ENCODE measurements around the gene ZNF746. TPM values are rescaled to one million over a fixed set of nuclear protein-coding genes. Genes with fewer than 3 reads are reported as not detected.

The ZNF746 gene
- total RNA-seq, 1 donor from 2014 or later = 20.6 TPM

DNA sequence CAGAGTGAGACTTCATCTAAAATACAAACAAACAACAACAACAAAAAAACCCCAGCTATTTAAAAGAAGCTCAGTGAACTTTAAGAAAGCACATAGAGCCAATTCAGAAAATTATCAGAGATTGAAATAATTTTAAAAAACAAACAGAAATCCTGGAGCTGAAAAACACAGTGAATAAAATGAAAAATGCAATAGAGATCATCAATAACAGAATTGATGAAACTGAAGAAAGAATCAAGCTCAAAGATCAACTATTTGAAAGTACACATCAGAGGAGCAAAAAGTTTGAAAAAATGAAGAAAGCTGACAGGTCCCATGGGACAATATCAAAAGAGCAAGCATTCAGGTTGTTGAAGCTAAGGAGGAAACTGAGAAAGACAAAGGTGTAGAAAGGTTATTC lies 12.2 kb upstream of the ZNF746 start:
- Histone ChIP-seq H3K9me3 (peaks cover 20% of the 10 kb centered on the region), H3K27ac (no peak overlapping the region), H3K4me3 (no peak overlapping the region), H3K36me3 (no peaks in the 10 kb centered on the region), H3K4me1 (no peaks in the 10 kb centered on the region), H3K27me3 (ENCODE audit: low read depth) (no peaks in the 10 kb centered on the region)
- ATAC-seq = no peak
- intact Hi-C loops (cut with DNase I) = no loop called here
- no peak for DNase-seq
- TF ChIP-seq, protein P1, sequence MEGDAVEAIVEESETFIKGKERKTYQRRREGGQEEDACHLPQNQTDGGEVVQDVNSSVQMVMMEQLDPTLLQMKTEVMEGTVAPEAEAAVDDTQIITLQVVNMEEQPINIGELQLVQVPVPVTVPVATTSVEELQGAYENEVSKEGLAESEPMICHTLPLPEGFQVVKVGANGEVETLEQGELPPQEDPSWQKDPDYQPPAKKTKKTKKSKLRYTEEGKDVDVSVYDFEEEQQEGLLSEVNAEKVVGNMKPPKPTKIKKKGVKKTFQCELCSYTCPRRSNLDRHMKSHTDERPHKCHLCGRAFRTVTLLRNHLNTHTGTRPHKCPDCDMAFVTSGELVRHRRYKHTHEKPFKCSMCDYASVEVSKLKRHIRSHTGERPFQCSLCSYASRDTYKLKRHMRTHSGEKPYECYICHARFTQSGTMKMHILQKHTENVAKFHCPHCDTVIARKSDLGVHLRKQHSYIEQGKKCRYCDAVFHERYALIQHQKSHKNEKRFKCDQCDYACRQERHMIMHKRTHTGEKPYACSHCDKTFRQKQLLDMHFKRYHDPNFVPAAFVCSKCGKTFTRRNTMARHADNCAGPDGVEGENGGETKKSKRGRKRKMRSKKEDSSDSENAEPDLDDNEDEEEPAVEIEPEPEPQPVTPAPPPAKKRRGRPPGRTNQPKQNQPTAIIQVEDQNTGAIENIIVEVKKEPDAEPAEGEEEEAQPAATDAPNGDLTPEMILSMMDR (IDR thresholded peaks at IDR 0.05) = no peak

DNA sequence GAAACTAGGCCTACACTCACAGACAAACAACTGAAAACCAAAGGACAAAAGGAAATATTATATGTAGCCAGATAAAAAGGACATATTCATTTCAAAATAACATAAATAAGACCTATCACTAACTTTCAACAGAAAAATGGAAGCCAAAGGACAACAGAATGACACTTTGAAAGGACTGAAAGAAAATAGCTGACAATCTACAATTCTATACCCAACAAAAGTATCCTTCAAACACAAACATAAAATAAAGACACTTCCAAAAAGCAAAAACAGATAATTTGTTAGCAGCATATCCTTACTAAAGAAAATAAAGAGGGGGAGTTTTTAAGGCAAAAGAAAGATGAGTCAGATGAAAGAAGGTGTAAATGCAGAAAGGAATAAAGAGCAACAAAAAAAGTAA lies 7.9 kb upstream of the ZNF746 start:
- H3K27ac ChIP-seq = no peak overlapping the region
- DNase-seq (no peak), ATAC-seq (no peak)
- intact Hi-C loops (cut with DNase I) = no loop called here
- H3K27me3 ChIP-seq (ENCODE audit: low read depth) = no peaks in the 10 kb centered on the region
- TF ChIP-seq, protein P1 (IDR thresholded peaks at IDR 0.05) = no peak
- H3K4me1 ChIP-seq = no peaks in the 10 kb centered on the region
- H3K4me3 ChIP-seq = no peak overlapping the region
- no peaks in the 10 kb centered on the region for H3K36me3 ChIP-seq
- peaks cover 16% of the 10 kb centered on the region for H3K9me3 ChIP-seq

DNA sequence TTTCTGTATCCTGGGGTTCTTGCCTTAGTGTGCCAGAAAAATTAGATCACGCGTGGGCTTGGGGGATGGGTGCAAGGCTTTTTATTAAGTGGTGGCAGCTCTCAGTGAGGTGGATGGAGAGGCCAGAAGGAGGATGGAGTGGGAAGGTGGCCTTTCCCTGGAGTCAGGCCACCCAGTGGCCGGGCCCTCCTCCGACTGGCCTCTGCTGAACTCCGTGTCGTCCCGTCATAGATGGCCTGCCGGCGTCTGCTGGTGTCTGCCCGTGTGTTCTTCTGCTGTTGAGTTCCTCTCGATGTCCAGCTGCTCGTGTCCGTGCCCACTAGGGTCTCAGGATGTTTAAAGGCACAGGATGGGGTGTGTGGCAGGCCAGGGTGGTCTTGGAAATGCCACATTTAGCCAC lies 4.0 kb upstream of the ZNF746 start:
- Histone ChIP-seq H3K9me3 (no peaks in the 10 kb centered on the region), H3K27ac (no peak overlapping the region), H3K4me3 (no peak overlapping the region), H3K27me3 (ENCODE audit: low read depth) (no peaks in the 10 kb centered on the region), H3K36me3 (no peaks in the 10 kb centered on the region), H3K4me1 (peaks cover 6% of the 10 kb centered on the region)
- no peak for DNase-seq
- no peak for ATAC-seq
- TF ChIP-seq, protein P1 (IDR thresholded peaks at IDR 0.05) = no peak
- intact Hi-C loops (cut with DNase I) = no loop called here

DNA sequence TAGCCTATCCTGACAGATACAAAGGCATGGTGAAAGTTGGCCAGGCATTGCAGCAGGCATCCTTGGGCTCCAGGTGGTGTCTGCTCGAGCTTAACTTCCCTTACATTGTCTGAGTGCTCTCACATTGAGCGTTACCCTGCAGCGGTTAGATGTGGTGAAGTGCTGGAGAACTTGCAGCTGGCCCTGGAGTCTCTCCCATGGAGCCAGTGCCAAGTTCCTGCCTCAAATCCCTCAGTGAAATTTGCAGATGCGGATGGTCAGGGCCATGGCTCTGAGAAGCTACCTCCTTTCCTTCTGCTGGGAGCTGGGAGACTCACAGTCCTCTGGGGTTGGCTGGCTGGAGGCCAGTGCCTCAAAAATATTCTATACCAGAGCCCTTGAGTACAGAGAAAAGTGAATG lies 3.3 kb upstream of the ZNF746 start:
- TF ChIP-seq, protein P1 (IDR thresholded peaks at IDR 0.05) = no peak
- H3K36me3 ChIP-seq = no peaks in the 10 kb centered on the region
- intact Hi-C loops (cut with DNase I) = no loop called here
- no peak overlapping the region for H3K4me3 ChIP-seq
- H3K9me3 ChIP-seq = no peaks in the 10 kb centered on the region
- H3K27me3 ChIP-seq (ENCODE audit: low read depth) = no peaks in the 10 kb centered on the region
- ATAC-seq (no peak), DNase-seq (no peak)
- no peak overlapping the region for H3K27ac ChIP-seq
- peaks cover 12% of the 10 kb centered on the region for H3K4me1 ChIP-seq

DNA sequence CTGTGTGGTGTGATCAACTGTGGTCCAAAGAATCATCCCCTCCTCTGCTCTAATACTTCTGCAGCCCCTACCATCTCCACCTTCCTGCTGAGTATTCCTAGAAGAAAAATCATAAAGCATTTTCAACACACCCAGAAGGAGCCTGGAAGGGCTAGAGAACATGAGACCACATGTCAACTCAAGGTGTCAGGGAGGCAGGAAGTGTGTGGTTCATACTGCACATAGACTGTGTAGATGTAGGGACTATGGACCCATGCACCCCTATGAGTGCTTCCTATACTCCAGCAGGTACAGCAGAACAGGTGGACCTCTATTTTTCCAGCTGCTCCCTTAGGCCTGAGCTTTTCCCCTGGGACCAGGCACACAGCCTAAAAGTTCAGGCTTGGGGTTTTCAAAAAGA lies 2.6 kb upstream of the ZNF746 start:
- ATAC-seq (no peak), DNase-seq (no peak)
- no peaks in the 10 kb centered on the region for H3K9me3 ChIP-seq
- peaks cover 19% of the 10 kb centered on the region for H3K4me1 ChIP-seq
- TF ChIP-seq, protein P1 (IDR thresholded peaks at IDR 0.05) = no peak
- H3K27ac ChIP-seq = no peak overlapping the region
- H3K27me3 ChIP-seq (ENCODE audit: low read depth) = no peaks in the 10 kb centered on the region
- intact Hi-C loops (cut with DNase I) = no loop called here
- H3K36me3 ChIP-seq = no peaks in the 10 kb centered on the region
- H3K4me3 ChIP-seq = no peak overlapping the region

DNA sequence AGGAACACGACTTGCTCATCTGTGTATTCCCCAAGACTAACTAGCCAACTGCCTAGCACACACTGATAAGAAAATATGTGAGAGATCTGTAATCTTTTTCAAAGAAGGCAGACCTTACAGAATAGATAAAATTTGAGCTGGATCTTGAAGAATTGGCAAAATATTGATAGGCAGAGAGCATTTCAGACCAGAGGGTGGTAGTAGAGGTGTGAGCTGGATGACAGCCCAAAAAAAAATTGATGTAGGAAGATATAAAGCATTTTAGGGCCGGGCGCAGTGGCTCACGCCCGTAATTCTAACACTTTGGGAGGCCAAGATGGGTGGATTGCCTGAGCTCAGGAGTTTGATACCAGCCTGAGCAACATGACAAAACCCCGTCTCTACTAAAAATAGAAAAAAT lies 1.2 kb upstream of the ZNF746 start:
- no peak for ATAC-seq
- peaks cover 4% of the 10 kb centered on the region for H3K36me3 ChIP-seq
- H3K27me3 ChIP-seq (ENCODE audit: low read depth) = no peaks in the 10 kb centered on the region
- H3K9me3 ChIP-seq = no peaks in the 10 kb centered on the region
- peaks cover 26% of the 10 kb centered on the region for H3K4me1 ChIP-seq
- TF ChIP-seq, protein P1 (IDR thresholded peaks at IDR 0.05) = no peak
- H3K4me3 ChIP-seq = no peak overlapping the region
- H3K27ac ChIP-seq = no peak overlapping the region
- intact Hi-C loops (cut with DNase I) = no loop called here
- no peak for DNase-seq
